ENCODE results near the gene FNDC3B.

Gene FNDC3B

GRCh38 chr3:172033396-172033795 is 6.0 kb upstream of the FNDC3B start:
- DNase-seq: peak; percentile 23 to 55

- peak in 1 of 2 donors; percentile 42 for DNase-seq
Observed at GRCh38 chr3:172034786-172035685, 4.3 kb upstream of the FNDC3B start.

DNA sequence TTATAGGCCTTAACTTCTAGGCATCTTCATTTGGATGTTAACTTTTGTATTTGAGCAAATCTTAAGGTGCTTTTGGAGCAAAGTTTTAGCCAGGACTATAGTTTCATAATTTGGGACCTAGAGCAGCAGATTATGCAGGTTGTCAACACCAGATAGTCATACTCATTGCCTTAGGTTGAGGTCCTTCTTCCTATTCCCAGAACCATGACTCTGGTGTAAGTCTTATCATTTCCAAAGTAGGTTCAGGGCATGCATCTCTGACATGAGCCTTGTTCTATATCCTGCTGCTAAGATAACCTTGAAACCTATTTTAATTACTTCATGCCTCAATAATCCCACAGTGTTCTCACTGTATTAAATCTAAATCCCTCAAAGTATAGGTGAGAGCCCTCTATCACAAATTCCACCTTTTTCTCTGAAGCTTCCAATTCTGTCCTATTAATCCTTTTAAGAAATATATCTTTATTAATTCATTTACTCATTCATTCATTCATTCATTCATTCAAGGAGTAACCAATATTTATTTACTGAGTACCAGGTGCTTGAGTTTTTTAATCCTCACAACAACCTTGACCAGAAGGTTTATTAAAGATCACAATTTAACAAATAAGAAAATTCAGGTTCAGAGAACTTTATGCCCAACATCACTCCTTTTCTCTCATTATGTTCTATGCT is 2.7 kb upstream of the FNDC3B start:
- no peak for DNase-seq

GRCh38 chr3:172038798-172039435 is 461 bp upstream of the FNDC3B start:
- peak in 1 of 2 donors; percentile 16 for DNase-seq

GRCh38 chr3:172040078-172040980 is 951 bp downstream of the FNDC3B start:
- peak; percentile 65 to 71 for DNase-seq

DNA sequence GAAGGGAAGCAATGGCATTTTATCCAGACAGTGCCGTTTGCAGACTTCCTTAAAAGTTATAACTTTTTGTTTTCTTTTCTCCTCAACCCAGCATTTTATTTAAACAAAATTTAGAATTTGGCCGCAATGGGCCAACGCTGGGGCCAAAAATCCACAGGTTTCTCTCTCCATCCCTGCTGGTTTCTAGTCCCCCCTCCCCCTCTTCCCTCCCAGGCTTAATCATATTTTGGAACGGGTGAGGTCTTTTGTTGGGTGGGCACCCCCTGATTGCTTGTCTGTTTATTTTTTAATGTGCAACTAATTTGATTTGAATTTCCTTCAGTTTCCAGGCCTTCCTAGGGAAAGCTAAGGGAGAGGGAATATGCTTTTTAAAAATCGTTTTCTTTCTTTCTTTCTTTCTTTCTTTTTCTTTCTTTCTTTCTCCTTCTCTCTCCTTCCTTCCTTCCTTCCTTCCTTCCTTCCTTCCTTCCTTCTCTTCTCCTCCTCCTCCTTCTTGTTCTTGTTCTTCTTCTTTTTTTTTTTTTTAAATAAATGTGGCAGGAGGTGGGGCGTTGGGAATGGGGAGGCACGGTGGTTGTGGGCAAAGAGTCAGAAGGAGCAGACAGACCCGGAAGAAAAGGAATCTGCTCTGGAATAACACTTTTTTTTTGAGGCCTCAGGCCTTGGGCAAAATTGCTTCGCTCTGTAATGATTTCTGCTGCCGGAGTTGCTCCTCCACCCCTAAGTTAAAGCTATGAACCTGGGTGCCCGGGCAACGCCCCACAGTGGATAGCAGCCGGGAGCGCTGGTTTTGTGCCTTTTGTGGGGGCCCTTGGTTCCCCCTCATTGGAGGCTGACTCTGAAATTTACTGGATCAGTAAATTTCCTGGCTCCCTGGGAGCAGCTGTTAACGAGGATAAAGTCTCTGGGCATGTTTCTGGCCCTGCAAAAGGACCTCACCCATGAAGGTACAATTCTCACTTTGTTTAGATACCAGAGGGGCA is 1.9 kb downstream of the FNDC3B start:
- peak; percentile 16 to 21 for DNase-seq

- DNase-seq: no peak
Observed at GRCh38 chr3:172042136-172042662, 2.8 kb downstream of the FNDC3B start.

DNA sequence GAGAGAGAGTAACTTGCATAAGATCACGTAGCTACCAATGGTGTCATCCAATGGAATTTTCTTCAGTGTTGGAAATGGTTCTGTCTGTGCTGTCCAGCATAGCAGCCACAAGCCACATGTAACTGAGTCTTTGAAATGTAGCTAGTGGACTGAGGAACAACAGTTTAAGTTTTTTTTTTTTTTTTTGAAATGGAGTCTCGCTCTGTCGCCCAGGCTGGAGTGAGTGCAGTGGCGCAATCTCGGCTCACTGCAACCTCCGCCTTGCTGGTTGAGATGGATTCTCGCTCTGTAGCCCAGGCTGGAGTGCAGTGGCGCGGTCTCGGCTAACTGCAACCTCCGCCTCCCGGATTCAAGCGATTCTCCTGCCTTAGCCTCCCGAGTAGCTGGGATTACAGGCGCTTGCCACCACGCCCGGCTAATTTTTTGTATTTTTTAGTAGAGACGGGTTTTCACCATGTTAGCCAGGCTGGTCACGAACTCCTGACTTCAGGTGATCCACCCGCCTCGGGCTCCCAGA is 3.3 kb downstream of the FNDC3B start:
- DNase-seq: peak; percentile 38 to 64

DNA sequence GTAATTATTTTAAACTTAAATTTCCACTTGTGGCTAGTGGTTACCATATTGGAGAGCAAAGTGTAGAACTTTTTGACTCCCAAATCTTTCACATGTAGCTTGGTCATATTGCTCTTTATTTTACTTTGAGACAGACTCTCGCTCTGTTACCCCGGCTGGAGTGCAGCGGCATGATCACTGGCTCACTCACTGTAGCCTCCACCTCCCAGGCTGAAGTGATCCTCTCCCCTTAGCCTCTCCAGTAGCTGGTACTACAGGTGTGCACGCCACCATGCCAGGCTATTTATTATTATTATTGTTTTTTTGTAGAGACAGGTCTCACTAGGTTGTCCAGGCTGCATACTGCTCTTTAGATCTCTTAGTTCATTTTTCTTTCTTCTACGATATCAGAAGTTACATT is 3.9 kb downstream of the FNDC3B start:
- DNase-seq: no peak

GRCh38 chr3:172043766-172044165 is 4.4 kb downstream of the FNDC3B start:
- no peak for DNase-seq

GRCh38 chr3:172044833-172045585 is 5.6 kb downstream of the FNDC3B start:
- DNase-seq: peak in 1 of 2 donors; percentile 35

DNA sequence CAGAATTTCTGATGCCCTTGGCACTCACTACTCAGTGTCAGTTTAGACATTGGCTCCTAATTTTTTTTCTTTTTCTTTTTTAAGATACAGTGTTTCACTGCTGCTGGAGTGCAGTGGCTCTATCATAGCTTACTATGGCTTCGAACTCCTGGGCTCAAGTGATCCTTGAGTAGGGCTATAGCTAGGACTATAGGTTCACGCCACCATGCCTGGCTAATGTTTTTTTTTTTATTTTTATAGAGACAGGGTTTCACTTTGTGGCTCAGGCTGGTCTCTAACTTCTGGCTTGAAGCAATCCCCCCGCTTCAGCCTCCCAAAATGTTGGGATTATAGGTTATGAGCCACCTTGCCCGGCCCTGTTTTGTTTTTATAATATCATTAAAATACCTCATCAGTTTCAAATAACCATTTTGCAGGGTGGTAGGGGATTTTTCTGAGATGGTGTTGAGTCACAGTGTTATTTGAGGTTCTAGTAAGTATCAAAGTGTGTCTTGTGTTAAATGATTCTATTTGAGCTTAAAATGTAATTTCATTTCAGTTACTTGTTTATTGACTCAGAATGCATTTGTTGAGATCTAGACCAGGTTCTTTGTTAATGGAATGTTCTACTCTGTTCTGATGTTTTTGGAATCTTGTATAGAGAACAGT is 7.0 kb downstream of the FNDC3B start:
- DNase-seq: peak in 1 of 2 donors; percentile 35

GRCh38 chr3:172047567-172048115 is 8.3 kb downstream of the FNDC3B start:
- DNase-seq: no peak

DNA sequence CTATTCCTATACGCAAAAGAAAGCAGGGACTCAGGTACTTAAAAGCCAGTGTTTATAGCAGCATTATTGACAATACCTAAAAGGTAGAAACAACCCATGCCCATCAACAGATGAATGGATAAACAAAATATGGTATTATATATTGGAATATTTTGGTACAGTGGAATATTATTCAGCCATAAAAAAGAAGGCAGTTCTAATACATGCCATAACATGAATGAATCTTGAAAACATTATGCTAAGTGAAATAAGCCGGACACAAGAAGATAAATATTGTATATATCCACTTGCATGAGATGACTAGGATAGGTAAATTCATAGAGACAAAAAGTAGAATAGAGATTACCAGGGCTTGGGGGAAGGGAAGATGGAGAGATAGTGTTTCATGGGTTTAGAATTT is 9.2 kb downstream of the FNDC3B start:
- no peak for DNase-seq

DNA sequence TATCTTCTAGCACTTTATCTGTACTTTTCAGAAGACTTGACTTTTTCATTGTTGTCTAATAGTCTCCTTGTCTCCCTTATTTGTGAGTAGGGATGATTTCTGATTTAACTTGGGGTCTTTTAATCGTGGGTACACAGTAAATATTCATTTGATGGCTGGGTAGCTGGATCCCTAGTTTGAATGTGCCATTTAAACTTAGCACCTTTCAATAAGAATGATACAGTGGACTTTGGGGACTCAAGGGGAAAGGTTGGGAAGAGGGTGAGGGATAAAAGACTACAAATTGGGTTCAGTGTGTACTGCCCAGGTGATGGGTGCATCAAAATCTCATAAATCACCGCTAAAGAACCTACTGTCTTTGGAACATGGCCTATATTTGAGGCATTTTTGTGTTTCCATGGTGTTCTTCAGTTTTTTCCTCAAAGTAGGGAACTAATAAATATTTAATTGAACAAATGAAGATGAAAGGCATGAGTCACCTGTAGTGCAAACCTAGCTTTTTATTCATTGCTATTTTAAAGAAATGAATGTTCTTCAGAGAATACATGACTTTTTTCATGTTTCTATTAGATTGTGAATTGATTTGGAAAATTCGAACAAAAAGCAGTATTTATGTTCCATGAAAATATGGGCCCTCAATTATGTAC is 12.1 kb downstream of the FNDC3B start:
- DNase-seq: no peak

- DNase-seq: no peak
Observed at GRCh38 chr3:172051957-172052354, 12.6 kb downstream of the FNDC3B start.

DNA sequence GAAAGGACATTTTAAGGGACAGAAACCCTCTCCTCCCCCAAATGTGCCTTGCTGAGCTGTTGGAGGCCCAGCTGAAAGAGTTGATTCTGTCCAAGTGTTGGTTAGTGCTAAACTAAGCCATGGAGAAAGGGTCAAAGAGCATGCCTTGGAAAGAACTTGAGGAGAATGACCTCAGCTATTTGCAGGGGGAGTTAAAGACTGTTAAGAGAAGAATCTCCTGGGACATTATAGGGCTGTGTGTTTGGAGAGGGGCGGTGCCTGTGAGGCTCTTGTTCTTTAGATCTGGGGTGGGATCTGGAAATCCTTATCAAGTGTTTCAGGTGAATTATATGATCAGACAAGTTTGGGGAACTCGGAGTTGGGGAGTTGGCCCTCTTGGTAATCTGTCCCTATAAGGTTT is 13.0 kb downstream of the FNDC3B start:
- DNase-seq: no peak

- no peak for DNase-seq
Observed at GRCh38 chr3:172054115-172054764, 14.9 kb downstream of the FNDC3B start.
